GM23248 (cell line): ENCODE results near the gene ZNF407.

ENCODE experiments used
- EZH2 ChIP-seq: fragments of 200-600 bp; sonication (generic); IDR thresholded peaks from 2 replicates; pipeline ENCODE4 v1.6.1; 2018; ENCODE audit warnings: antibody characterized with exemption, mild to moderate bottlenecking; ENCODE audit not compliant: insufficient read depth, poor library complexity, severe bottlenecking
- EZH2phosphoT487 ChIP-seq: fragments of 200-600 bp; sonication (generic); IDR thresholded peaks from 2 replicates; pipeline ENCODE4 v1.6.1; 2018; ENCODE audit warnings: antibody characterized with exemption, moderate library complexity, mild to moderate bottlenecking, low read depth; ENCODE audit not compliant: insufficient read depth

GRCh38 chr18:74965682-74966081 lies 368.0 kb downstream of the ZNF407 start:
- TF ChIP-seq EZH2: no peak
- TF ChIP-seq EZH2phosphoT487: no peak
